GM23338 (cell line): ENCODE data around the gene MYO1D. TPM values are rescaled to one million over a fixed set of nuclear protein-coding genes. Genes with fewer than 3 reads are reported as not detected.
A peak's percentile ranks its signal among the peaks of the same experiment; 100 is the strongest.

Experiments used
- ATAC-seq: fragments of 200-7000 bp; cut with Tn5 transposase; 3 replicates; pipeline ENCODE4 v1.9.1; 2020
- DNase-seq: peaks from one replicate; pipeline ENCODE4 v3.0.0-alpha.2; 2015; ENCODE audit warnings: low spot score
- H2AFZ ChIP-seq: fragments of 200-600 bp; sonication (generic); 2 replicates; pipeline ENCODE4 v1.8.0; 2016; ENCODE audit warnings: antibody characterized with exemption, mild to moderate bottlenecking, moderate library complexity
- H3F3A ChIP-seq: fragments of 200-600 bp; sonication (generic); replicated peaks from 2 replicates; pipeline ENCODE4 v1.8.0; 2017; ENCODE audit warnings: antibody characterized with exemption, mixed run types, low read depth
- H3K27ac ChIP-seq: fragments of 200-600 bp; sonication (generic); 2 replicates; pipeline ENCODE4 v1.6.1; 2016; ENCODE audit warnings: low read depth
- H3K27me3 ChIP-seq: fragments of 200-600 bp; sonication (generic); 2 replicates; pipeline ENCODE4 v1.8.0; 2016; ENCODE audit warnings: mild to moderate bottlenecking, mixed run types, moderate library complexity; ENCODE audit not compliant: insufficient read depth
- H3K36me3 ChIP-seq: fragments of 200-600 bp; sonication (generic); 2 replicates; pipeline ENCODE4 v1.8.0; 2016; ENCODE audit warnings: mild to moderate bottlenecking; ENCODE audit not compliant: insufficient read depth
- H3K4me1 ChIP-seq: fragments of 200-600 bp; sonication (generic); 2 replicates; pipeline ENCODE4 v1.8.0; 2016; ENCODE audit warnings: mild to moderate bottlenecking, moderate library complexity; ENCODE audit not compliant: insufficient read depth
- H3K4me2 ChIP-seq: fragments of 200-600 bp; sonication (generic); 2 replicates; pipeline ENCODE4 v1.7.1; 2017; ENCODE audit warnings: mixed run types
- H3K4me3 ChIP-seq: fragments of 200-600 bp; sonication (generic); 2 replicates; pipeline ENCODE4 v1.6.1; 2016; ENCODE audit warnings: mixed run types
- H3K79me2 ChIP-seq: fragments of 200-600 bp; sonication (generic); replicated peaks from 2 replicates; pipeline ENCODE4 v1.8.0; 2017; ENCODE audit warnings: mild to moderate bottlenecking; ENCODE audit not compliant: insufficient read depth
- H3K9me2 ChIP-seq: fragments of 200-600 bp; sonication (generic); 2 replicates; pipeline ENCODE4 v1.8.0; 2017; ENCODE audit not compliant: insufficient read depth
- H4K20me1 ChIP-seq: fragments of 200-600 bp; sonication (generic); replicated peaks from 2 replicates; pipeline ENCODE4 v1.8.0; 2017; ENCODE audit warnings: mild to moderate bottlenecking; ENCODE audit not compliant: insufficient read depth
- H3K27ac Mint-ChIP-seq: 2 replicates; pipeline ENCODE4 v1.8.0; 2020; ENCODE audit warnings: inconsistent platforms, mild to moderate bottlenecking, moderate library complexity, mixed read lengths
- H3K27me3 Mint-ChIP-seq: 3 replicates; pipeline ENCODE4 v1.8.0; 2022; ENCODE audit warnings: low read depth, mild to moderate bottlenecking, moderate library complexity, mixed read lengths, inconsistent platforms; ENCODE audit not compliant: insufficient read depth, poor library complexity
- H3K36me3 Mint-ChIP-seq: 3 replicates; pipeline ENCODE4 v1.8.0; 2021; ENCODE audit warnings: low read depth, mild to moderate bottlenecking, inconsistent platforms, moderate library complexity, mixed read lengths
- H3K4me1 Mint-ChIP-seq: 3 replicates; pipeline ENCODE4 v1.8.0; 2020; ENCODE audit warnings: mild to moderate bottlenecking, inconsistent platforms, mixed read lengths
- H3K4me3 Mint-ChIP-seq: 3 replicates; pipeline ENCODE4 v1.8.0; 2021; ENCODE audit warnings: moderate library complexity, mild to moderate bottlenecking, inconsistent platforms, mixed read lengths
- H3K9me3 Mint-ChIP-seq: 3 replicates; pipeline ENCODE4 v1.8.0; 2020; ENCODE audit warnings: moderate library complexity, mild to moderate bottlenecking, inconsistent platforms, mixed read lengths
- CREB1 ChIP-seq: fragments of 250-450 bp; sonication (Bioruptor Pico); IDR thresholded peaks from 2 replicates; pipeline ENCODE4 v1.5.0; 2020; ENCODE audit warnings: low read depth, mild to moderate bottlenecking, moderate library complexity
- CTCF ChIP-seq, 2 experiments: fragments of 200-600 bp in 1 of 2; sonication (generic) in 1 of 2; conservative IDR thresholded peaks; 2 replicates each; pipeline versions ENCODE4 v1.5.1 to v1.6.1; 2016 to 2017; ENCODE audit warnings: antibody characterized with exemption in 2 of 2, low read depth in 2 of 2, mild to moderate bottlenecking in 2 of 2, moderate library complexity in 1 of 2
- ETS1 ChIP-seq: IDR thresholded peaks from 2 replicates; pipeline ENCODE4 v1.6.1; 2016; ENCODE audit warnings: antibody characterized with exemption
- EZH2 ChIP-seq: fragments of 200-600 bp; sonication (generic); IDR thresholded peaks from one replicate; pipeline ENCODE4 v1.8.0; 2017; ENCODE audit warnings: antibody characterized with exemption, mild to moderate bottlenecking, low read depth; ENCODE audit not compliant: unreplicated experiment
- EZH2phosphoT487 ChIP-seq: fragments of 200-600 bp; sonication (generic); IDR thresholded peaks from one replicate; pipeline ENCODE4 v1.8.1; 2018; ENCODE audit warnings: antibody characterized with exemption; ENCODE audit not compliant: unreplicated experiment
- JUNB ChIP-seq: IDR thresholded peaks from one replicate; pipeline ENCODE4 v1.6.1; 2016; ENCODE audit warnings: antibody characterized with exemption; ENCODE audit not compliant: unreplicated experiment
- NANOG ChIP-seq: IDR thresholded peaks from 2 replicates; pipeline ENCODE4 v1.6.1; 2016; ENCODE audit warnings: antibody characterized with exemption, borderline replicate concordance
- POLR2AphosphoS5 ChIP-seq: IDR thresholded peaks from 2 replicates; pipeline ENCODE4 v1.6.1; 2016; ENCODE audit warnings: antibody characterized with exemption, low read depth
- REST ChIP-seq: IDR thresholded peaks from one replicate; pipeline ENCODE4 v1.6.1; 2018; ENCODE audit warnings: antibody characterized with exemption; ENCODE audit not compliant: unreplicated experiment
- STAT1 ChIP-seq: IDR thresholded peaks from one replicate; pipeline ENCODE4 v1.6.1; 2016; ENCODE audit warnings: antibody characterized with exemption; ENCODE audit not compliant: unreplicated experiment
- ZNF114 ChIP-seq: fragments of 250-450 bp; sonication (Bioruptor Pico); IDR thresholded peaks from 2 replicates; pipeline ENCODE4 v1.5.0; 2020; ENCODE audit warnings: mild to moderate bottlenecking, moderate library complexity
- ZNF331 ChIP-seq: fragments of 250-450 bp; sonication (Bioruptor Pico); IDR thresholded peaks from 2 replicates; pipeline ENCODE4 v1.5.0; 2020; ENCODE audit warnings: low read depth, mild to moderate bottlenecking, moderate library complexity
- ZNF462 ChIP-seq: fragments of 250-450 bp; sonication (Bioruptor Pico); IDR thresholded peaks from 2 replicates; pipeline ENCODE4 v1.5.0; 2020; ENCODE audit warnings: mild to moderate bottlenecking, moderate library complexity
- polyA plus RNA-seq: library from polyadenylated mRNA; unstranded; fragments of >200 nt; fragmentation: Nextera tagmentation; extraction: Ambion mirVana; gene quantifications from 2 replicates; pipeline ENCODE4 v1.2.1, GENCODE V29; 2016
- total RNA-seq: library from RNA; depleted of rRNA; stranded (reverse); fragments of >200 nt; shearing (Covaris generic); gene quantifications from 2 replicates; pipeline ENCODE4 v1.2.3, GENCODE V29; 2014

Gene MYO1D
- total and polyA plus RNA-seq, 2 experiments from 2014 or later, result 8.6 to 28.6 TPM

GRCh38 chr17:32518646-32519227, 358.2 kb downstream of the MYO1D start:
- ATAC-seq, result peak; percentile 31
- peaks cover 67% of the 10 kb centered on the region for H3K4me1 ChIP-seq

More at GRCh38 chr17:32518646-32519227, 358.2 kb downstream of the MYO1D start:
- H3K9me2 ChIP-seq, result no peaks in the 10 kb centered on the region
- no peaks in the 10 kb centered on the region for H3K36me3 Mint-ChIP-seq
- DNase-seq, result peak; percentile 66
- peak overlapping the region; percentile 86; the same call in 1 of the 2 replicates for H3K27ac ChIP-seq
- H3K4me3 ChIP-seq, result peak overlapping the region; percentile 45
- H3K79me2 ChIP-seq, result no peaks in the 10 kb centered on the region
- H3K27ac Mint-ChIP-seq, result peak overlapping the region; percentile 91
- TF ChIP-seq POLR2AphosphoS5 (no peak), ZNF331 (CRISPR knock-in tag) (no peak), EZH2 (no peak), ETS1 (no peak), NANOG (no peak), STAT1 (no peak), CREB1 (CRISPR knock-in tag) (no peak), JUNB (no peak), CTCF (conservative IDR thresholded peaks at IDR 0.05; ENCODE audit: low read depth in 2 of 2) (no peak), ZNF114 (CRISPR knock-in tag) (no peak), ZNF462 (no peak), REST (no peak), EZH2phosphoT487 (no peak)
- peak overlapping the region; percentile 88; the same call in 1 of the 2 replicates for H2AFZ ChIP-seq
- H3K27me3 Mint-ChIP-seq, result peaks cover 13% of the 10 kb centered on the region
- peak overlapping the region; percentile 75 for H3K4me3 Mint-ChIP-seq
- peaks cover 76% of the 10 kb centered on the region for H3K4me1 Mint-ChIP-seq
- peak overlapping the region; percentile 71 for H3K4me2 ChIP-seq
- H3K9me3 Mint-ChIP-seq, result no peaks in the 10 kb centered on the region
- H3K27me3 ChIP-seq, result no peaks in the 10 kb centered on the region
- H3F3A ChIP-seq, result peaks cover 21% of the 10 kb centered on the region
- H3K36me3 ChIP-seq, result no peaks in the 10 kb centered on the region
- H4K20me1 ChIP-seq, result no peaks in the 10 kb centered on the region
